GM18861 (cell line): ENCODE results near the gene LRRC4C.

Experiments
- ATAC-seq: cut with Tn5 transposase; IDR thresholded peaks from one replicate; pipeline ENCODE4 v1.9.1; 2021; ENCODE audit not compliant: unreplicated experiment

Gene LRRC4C

DNA sequence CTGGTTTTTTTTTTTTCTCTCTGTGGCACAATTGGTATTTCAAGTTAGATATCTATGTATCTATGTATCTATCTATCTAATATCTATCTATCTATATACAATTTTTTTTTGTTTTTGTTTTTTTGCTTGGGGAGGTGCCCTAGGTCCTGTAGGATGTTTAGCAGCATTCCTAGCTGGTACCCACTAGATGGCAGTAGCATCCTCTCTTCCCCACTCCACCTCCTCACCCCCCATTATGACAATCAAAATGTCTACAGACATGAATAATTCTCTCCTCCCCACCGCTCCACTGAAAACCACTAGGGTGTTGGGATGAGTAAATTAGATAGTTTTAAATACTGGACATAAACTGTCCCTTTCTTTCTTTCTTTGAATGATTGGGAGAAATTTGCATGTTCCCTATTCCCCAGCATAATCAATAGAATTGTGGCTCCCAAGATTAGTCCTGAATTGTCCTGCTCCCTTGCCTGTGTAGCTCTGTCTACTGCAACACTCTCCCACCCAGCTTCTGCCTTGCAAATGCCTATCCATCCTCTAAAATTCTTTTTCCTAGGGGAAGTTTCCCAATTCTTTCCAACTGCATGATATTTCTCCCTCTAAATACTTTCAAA lies 1152.4 kb downstream of the LRRC4C start:
- peak; percentile 77 for ATAC-seq

- ATAC-seq, result no peak
Measured at GRCh38 chr11:40302669-40303068, 1156.8 kb downstream of the LRRC4C start.

GRCh38 chr11:40295466-40295865 lies 1164.0 kb downstream of the LRRC4C start:
- no peak for ATAC-seq

DNA sequence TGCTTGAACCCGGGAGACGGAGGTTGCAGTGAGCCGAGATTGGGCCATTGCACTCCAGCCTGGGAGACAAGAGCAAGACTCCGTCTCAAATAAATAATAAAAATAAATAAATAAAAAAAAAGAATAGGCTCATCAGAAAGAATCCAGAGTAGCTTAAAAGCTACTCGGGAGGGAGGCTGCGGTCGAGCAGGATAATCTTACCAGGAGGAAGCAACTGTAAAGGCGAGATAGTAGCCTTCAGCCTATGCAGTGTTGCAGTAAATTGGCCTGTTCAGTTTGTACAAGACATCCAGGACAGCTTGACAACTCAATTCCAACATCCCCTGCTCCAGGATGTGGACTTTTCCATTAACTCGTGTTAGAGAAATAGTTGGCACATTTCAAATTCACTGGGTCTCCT lies 1164.7 kb downstream of the LRRC4C start:
- no peak for ATAC-seq

DNA sequence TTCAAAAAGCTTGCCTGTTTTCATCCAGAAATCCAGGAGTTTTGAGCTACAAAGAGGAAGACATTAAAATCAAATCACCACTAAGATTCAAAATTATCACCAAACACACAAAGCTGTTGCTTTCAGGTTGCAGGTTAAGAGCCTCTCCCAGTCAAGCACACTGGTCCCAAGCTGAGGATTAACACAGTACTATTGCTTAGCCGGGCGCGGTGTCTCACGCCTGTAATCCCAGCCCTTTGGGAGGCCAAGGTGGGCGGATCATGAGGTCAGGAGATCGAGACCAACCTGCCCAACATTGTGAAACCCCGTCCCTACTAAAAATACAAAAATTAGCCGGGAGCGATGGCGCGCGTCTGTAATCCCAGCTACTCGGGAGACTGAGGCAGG lies 1165.1 kb downstream of the LRRC4C start:
- ATAC-seq, result peak; percentile 11

DNA sequence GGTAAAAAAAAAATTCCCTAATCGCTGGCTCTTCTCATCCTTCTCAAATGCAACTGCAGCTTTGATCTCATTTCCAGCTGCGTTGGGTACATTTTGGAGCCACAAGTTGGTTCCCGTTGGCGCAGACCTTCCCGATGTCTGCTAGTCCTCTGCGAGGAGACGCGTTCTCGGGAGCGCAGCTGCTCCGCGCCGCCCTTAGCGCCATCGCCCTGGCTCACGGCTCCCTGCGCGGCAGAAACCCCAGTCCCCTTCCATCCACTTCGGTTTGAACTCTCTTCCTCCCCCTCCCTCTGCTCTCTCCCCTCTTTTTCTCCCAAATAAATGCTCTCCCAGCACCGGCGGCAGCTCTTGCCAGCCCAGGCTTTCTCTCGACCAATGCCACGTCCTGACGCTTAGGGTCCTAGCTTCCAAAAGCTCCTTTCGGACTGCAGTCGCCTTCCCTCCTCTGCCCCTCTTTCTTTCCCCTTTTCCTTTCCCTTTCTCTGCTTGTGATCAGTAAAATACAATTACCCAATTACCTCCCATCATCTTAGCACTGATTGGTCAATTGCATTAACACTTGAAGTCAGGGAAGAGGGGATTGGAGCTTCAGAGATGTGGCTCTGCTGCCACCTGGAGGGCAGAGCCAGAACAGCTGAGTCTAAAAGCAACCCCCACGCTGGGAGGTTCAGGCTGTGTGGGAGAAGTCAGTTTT lies 1165.7 kb downstream of the LRRC4C start:
- ATAC-seq, result peak; percentile 98

- no peak for ATAC-seq
Measured at GRCh38 chr11:40292721-40293508, 1166.5 kb downstream of the LRRC4C start.

DNA sequence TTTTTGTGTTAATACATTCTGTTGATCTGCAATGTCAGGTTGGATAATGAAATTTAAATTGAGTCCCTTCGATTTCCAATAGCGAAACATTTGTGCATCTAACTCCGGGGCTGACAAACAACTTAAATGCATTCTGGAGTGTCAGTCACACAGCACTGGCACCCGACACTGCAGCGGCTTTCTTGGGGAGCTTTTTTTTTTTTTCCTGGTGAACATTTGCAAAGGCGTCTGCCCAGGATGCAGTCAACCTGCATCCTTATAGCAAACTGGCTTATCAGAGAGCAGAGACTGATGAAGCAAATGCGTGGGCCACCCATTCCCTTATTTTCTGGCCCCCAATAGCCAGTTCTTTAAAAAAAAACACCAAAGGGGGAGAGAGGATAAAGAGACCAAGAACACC lies 1167.7 kb downstream of the LRRC4C start:
- no peak for ATAC-seq

DNA sequence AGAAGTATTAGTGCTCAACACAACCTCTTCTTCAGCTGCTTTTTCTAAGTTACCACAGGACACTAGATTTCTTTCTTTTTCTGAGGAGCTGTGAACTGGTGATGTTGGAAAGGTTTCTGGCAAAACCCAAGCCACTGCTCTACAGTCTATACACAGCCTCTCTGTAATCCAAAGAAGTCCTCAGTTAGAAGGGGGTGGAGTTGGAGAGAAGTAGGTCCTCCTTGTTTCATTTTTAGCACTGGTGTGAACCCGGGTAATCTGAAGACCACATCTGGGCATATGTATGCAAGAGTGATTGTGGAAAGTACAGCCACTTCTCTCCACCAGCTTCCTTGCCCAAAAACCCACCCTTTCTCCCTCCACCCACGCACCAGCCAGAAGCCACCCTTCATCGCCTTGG lies 1168.1 kb downstream of the LRRC4C start:
- no peak for ATAC-seq

DNA sequence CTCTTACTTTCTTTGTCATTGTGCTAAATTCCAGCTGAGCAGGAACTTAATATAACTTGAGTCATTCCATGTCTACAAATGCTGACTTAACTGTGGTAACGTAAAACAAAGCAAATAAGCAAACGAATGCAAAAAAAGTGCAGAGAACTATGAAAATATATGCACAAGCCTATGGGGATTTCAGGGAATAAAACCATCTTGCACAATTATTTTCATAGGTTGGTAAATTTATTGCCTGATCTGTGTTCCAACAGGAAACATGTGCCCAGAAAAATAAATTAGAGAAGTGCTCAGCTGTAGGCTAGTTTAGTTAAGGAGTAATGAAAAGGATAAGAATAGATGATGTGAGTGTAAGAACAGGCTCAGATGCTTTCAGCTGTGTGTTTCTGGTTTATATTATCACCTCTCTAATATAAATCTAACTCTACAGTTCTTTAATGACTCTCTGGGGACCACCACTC lies 1169.3 kb downstream of the LRRC4C start:
- no peak for ATAC-seq

DNA sequence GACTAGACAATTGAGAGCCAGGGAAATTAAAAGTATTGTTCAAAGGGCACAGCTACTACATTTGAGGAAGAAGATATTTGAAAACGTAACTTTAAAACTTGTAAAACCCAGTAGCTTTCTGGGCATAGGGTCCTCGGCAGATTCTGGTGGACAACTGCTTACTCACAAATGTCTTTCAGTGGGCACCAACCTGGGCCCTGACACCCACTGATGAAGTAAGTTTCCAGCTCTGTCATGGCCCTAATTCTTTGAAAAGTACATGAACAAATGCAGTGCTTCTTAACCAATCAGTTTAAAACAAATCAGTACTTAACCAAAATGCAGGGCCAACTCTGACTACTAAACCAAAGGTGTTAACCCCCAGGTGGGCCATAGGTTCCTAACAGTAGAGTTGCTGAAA lies 1170.1 kb downstream of the LRRC4C start:
- ATAC-seq, result no peak

- no peak for ATAC-seq
Measured at GRCh38 chr11:40287916-40288803, 1171.3 kb downstream of the LRRC4C start.

DNA sequence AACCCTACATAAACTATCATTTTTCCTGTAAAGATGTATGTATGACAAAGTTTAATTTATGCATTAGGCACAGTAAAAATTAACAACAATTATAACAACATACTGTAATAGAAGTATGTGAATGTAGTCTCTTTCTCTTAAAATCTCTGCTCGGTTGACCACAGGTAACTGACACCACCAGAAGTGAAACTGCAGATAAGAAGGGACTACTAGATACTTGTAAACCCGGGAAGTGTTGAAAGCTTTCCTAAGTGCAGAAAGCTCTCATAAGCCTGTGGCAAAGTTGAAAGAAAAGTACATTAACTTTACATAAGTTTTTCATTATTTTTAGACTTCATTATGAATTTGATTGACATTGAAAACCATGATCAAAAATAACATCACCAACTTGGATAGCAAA lies 1173.3 kb downstream of the LRRC4C start:
- no peak for ATAC-seq

DNA sequence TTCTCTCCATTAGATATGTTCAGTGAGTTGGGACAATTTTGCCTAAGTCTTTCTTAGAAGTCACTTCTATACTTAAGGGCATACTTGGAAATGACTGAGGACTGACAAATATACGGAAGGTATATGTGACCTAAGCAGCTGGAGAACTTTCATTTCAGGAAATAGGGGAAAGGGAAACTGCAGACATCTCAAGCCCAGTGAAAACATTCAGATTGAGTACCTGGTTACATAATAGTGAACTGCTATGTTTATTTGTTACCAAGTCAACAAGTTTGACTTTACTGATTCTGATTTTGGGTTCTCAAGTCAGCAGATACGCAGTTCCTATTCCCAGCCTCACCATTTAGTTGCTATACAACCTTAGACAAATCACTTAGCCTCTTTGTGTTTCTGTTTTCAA lies 1173.9 kb downstream of the LRRC4C start:
- ATAC-seq, result no peak

DNA sequence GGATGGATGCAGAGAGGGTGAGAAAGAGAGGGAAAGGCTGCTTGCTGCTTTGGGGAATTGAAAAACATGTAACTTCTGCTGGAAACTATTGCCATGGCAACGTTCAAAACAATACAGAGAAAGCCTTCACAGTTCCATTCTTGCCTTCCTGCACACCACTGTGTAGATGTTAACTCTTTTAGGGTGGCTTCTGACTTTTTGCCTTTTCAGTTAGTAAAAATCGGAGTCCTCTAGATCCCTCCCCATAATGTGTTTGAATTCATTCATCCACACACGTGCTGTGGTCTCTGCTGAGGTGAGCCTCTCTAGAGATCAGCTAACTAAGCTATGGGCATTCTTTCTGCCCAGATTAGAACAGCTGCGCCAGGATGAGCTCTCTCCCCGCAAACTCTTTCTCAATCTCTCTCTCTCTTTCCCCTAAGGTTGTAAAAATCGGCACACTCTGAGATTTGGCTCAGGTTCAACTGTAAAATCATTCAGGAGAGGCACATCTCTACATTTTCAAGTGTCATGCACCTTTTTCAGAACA lies 1178.3 kb downstream of the LRRC4C start:
- peak; percentile 60 for ATAC-seq

GRCh38 chr11:40280159-40281051 lies 1179.0 kb downstream of the LRRC4C start:
- no peak for ATAC-seq

DNA sequence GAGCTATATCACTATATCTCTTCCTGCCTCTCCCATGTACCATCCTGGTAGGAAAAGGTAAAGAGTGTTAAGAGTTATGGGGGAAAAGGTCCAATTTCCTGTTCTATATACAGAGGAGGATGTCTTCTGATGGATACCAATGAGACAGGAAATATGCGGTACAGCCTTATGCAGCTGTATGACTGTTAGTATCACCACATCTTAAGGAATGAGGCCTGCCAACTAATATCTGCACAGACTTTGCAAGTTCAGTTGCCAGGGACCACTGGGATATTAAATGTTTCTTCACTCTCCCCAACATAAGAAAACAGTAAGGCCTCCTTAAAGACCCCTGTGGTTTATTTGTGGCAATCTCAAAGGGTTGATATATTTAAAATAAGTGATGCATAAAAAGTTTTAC lies 1182.5 kb downstream of the LRRC4C start:
- ATAC-seq, result no peak

DNA sequence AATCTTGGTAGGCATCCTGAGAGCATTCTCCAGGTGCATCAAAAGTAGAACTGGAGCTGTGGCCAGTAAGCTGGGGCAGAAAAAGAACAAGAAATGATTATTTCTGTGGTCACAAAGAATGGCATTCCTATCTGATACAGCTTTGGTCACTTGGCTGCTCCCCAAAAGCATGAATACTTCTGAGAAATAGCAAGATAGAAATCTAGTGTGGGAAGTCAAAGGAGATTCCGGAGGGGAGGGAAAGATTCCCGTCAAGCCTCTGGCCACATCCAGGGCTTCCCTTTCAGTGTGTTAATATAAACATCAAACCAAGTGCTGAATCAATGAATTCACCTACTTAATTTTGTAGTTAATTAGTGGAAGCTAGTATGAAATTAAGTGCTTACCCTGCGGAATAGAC lies 1185.4 kb downstream of the LRRC4C start:
- ATAC-seq, result no peak

GRCh38 chr11:40273192-40273732 lies 1186.2 kb downstream of the LRRC4C start:
- no peak for ATAC-seq

GRCh38 chr11:40271361-40271760 lies 1188.1 kb downstream of the LRRC4C start:
- ATAC-seq, result no peak
